ENCODE measurements around the gene KRTAP10-1.

Gene KRTAP10-1

GRCh38 chr21:44534688-44535087, 5.3 kb downstream of the KRTAP10-1 start:
- no peak for TF ChIP-seq CTCF (IDR thresholded peaks at IDR 0.05; ENCODE audit: low read length, missing control alignments)
- no peak for DNase-seq (ENCODE audit: low read depth)
- no peak overlapping the region for H3K4me3 ChIP-seq (replicated peaks; ENCODE audit: low read depth, low read length)

GRCh38 chr21:44533891-44534627, 5.9 kb downstream of the KRTAP10-1 start:
- no peak for DNase-seq (ENCODE audit: low read depth)
- H3K4me3 ChIP-seq (replicated peaks; ENCODE audit: low read depth, low read length): no peak overlapping the region
- no peak for TF ChIP-seq CTCF (IDR thresholded peaks at IDR 0.05; ENCODE audit: low read length, missing control alignments)

GRCh38 chr21:44533121-44533890, 6.7 kb downstream of the KRTAP10-1 start:
- no peak overlapping the region for H3K4me3 ChIP-seq (replicated peaks; ENCODE audit: low read depth, low read length)
- no peak for TF ChIP-seq CTCF (IDR thresholded peaks at IDR 0.05; ENCODE audit: low read length, missing control alignments)
- no peak for DNase-seq (ENCODE audit: low read depth)

- TF ChIP-seq CTCF (IDR thresholded peaks at IDR 0.05; ENCODE audit: low read length, missing control alignments): no peak
- no peak overlapping the region for H3K4me3 ChIP-seq (replicated peaks; ENCODE audit: low read depth, low read length)
- no peak for DNase-seq (ENCODE audit: low read depth)
Observed at GRCh38 chr21:44532712-44533111, 7.3 kb downstream of the KRTAP10-1 start.

GRCh38 chr21:44531606-44532564, 8.1 kb downstream of the KRTAP10-1 start:
- no peak for TF ChIP-seq CTCF (IDR thresholded peaks at IDR 0.05; ENCODE audit: low read length, missing control alignments)
- no peak for DNase-seq (ENCODE audit: low read depth)
- no peak overlapping the region for H3K4me3 ChIP-seq (replicated peaks; ENCODE audit: low read depth, low read length)

- DNase-seq (ENCODE audit: low read depth): no peak
- no peak for TF ChIP-seq CTCF (IDR thresholded peaks at IDR 0.05; ENCODE audit: low read length, missing control alignments)
- no peak overlapping the region for H3K4me3 ChIP-seq (replicated peaks; ENCODE audit: low read depth, low read length)
Observed at GRCh38 chr21:44530903-44531605, 8.9 kb downstream of the KRTAP10-1 start.

Measured in fibroblast of pulmonary artery (primary cell).